ENCODE results near the gene KIF11.

The KIF11 gene

GRCh38 chr10:92692080-92692671 lies 99.2 kb downstream of the KIF11 start:
- H3K36me3 ChIP-seq (ENCODE audit: control insufficient read depth, insufficient read depth, low read length), result no peaks in the 10 kb centered on the region
- no peaks in the 10 kb centered on the region; the same call in none of the 2 replicates for H3K27me3 ChIP-seq (replicated peaks; ENCODE audit: control insufficient read depth, insufficient read depth, low read length)
- no peak overlapping the region for H3K4me3 ChIP-seq (replicated peaks; ENCODE audit: low read depth, low read length)
- no peak for TF ChIP-seq CTCF (IDR thresholded peaks at IDR 0.05; ENCODE audit: insufficient read depth, low read length, poor library complexity, severe bottlenecking)
- peak; percentile 35 for DNase-seq (ENCODE audit: extremely low read depth, insufficient read length)

GRCh38 chr10:92692697-92693533 lies 100.0 kb downstream of the KIF11 start:
- no peaks in the 10 kb centered on the region; the same call in none of the 2 replicates for H3K27me3 ChIP-seq (replicated peaks; ENCODE audit: control insufficient read depth, insufficient read depth, low read length)
- no peak overlapping the region for H3K4me3 ChIP-seq (replicated peaks; ENCODE audit: low read depth, low read length)
- no peak for TF ChIP-seq CTCF (IDR thresholded peaks at IDR 0.05; ENCODE audit: insufficient read depth, low read length, poor library complexity, severe bottlenecking)
- no peaks in the 10 kb centered on the region for H3K36me3 ChIP-seq (ENCODE audit: control insufficient read depth, insufficient read depth, low read length)
- no peak for DNase-seq (ENCODE audit: extremely low read depth, insufficient read length)

GRCh38 chr10:92693534-92693893 lies 100.6 kb downstream of the KIF11 start:
- Histone ChIP-seq H3K4me3 (replicated peaks; ENCODE audit: low read depth, low read length) (no peak overlapping the region), H3K27me3 (replicated peaks; ENCODE audit: control insufficient read depth, insufficient read depth, low read length) (no peaks in the 10 kb centered on the region; the same call in none of the 2 replicates), H3K36me3 (ENCODE audit: control insufficient read depth, insufficient read depth, low read length) (no peaks in the 10 kb centered on the region)
- DNase-seq (ENCODE audit: extremely low read depth, insufficient read length), result no peak
- no peak for TF ChIP-seq CTCF (IDR thresholded peaks at IDR 0.05; ENCODE audit: insufficient read depth, low read length, poor library complexity, severe bottlenecking)

GRCh38 chr10:92695679-92696605 lies 103.0 kb downstream of the KIF11 start:
- DNase-seq (ENCODE audit: extremely low read depth, insufficient read length), result no peak
- Histone ChIP-seq H3K27me3 (replicated peaks; ENCODE audit: control insufficient read depth, insufficient read depth, low read length) (peaks cover 2% of the 10 kb centered on the region), H3K4me3 (replicated peaks; ENCODE audit: low read depth, low read length) (no peak overlapping the region), H3K36me3 (ENCODE audit: control insufficient read depth, insufficient read depth, low read length) (no peaks in the 10 kb centered on the region)
- no peak for TF ChIP-seq CTCF (IDR thresholded peaks at IDR 0.05; ENCODE audit: insufficient read depth, low read length, poor library complexity, severe bottlenecking)

- no peak for DNase-seq (ENCODE audit: extremely low read depth, insufficient read length)
- no peak for TF ChIP-seq CTCF (IDR thresholded peaks at IDR 0.05; ENCODE audit: insufficient read depth, low read length, poor library complexity, severe bottlenecking)
- Histone ChIP-seq H3K4me3 (replicated peaks; ENCODE audit: low read depth, low read length) (no peak overlapping the region), H3K27me3 (replicated peaks; ENCODE audit: control insufficient read depth, insufficient read depth, low read length) (peaks cover 2% of the 10 kb centered on the region), H3K36me3 (ENCODE audit: control insufficient read depth, insufficient read depth, low read length) (no peaks in the 10 kb centered on the region)
Observed at GRCh38 chr10:92696606-92697383, 103.9 kb downstream of the KIF11 start.
